ENCODE data around the gene LAMB3. TPM values are rescaled to one million over a fixed set of nuclear protein-coding genes. Genes with fewer than 3 reads are reported as not detected.

LAMB3 gene
- total and polyA plus RNA-seq, 2 donors (not counting 1 experiment from before 2014, with no cell fraction given): 0.33 to 0.37 TPM

- intact Hi-C loops (cut with micrococcal nuclease): no loop called here
These were observed 22.4 kb downstream of the LAMB3 start for GRCh38 chr1:209629621-209630382.

More at GRCh38 chr1:209629621-209630382, 22.4 kb downstream of the LAMB3 start:
- TF ChIP-seq EZH2 (IDR thresholded peaks at IDR 0.05; ENCODE audit: borderline replicate concordance, insufficient read depth, low read depth, low read length, poor library complexity, severe bottlenecking) (no peak), CTCF (IDR thresholded peaks at IDR 0.05) (no peak)
- Mint-ChIP-seq H3K4me1 (peaks cover 6% of the 10 kb centered on the region), H3K4me3 (no peak overlapping the region), H3K9me3 (ENCODE audit: insufficient read depth) (no peaks in the 10 kb centered on the region), H3K27me3 (peaks cover 9% of the 10 kb centered on the region), H3K27ac (no peak overlapping the region)
- Histone ChIP-seq H3K4me1 (ENCODE audit: control insufficient read depth in 2 of 2, insufficient read depth in 2 of 2, low read length in 2 of 2) (no peaks in the 10 kb centered on the region), H3K27me3 (replicated peaks in 1 of 4; ENCODE audit: control extremely low read depth in 1 of 4, control insufficient read depth in 3 of 4, insufficient read depth in 4 of 4, low read length in 3 of 4) (peaks cover 0 to 7% (median 2%) of the 10 kb centered on the region in 4 experiments), H2AFZ (ENCODE audit: insufficient read depth, low read depth, low read length, poor library complexity, severe bottlenecking) (no peak overlapping the region), H4K20me1 (ENCODE audit: control insufficient read depth, insufficient read depth, low read length, poor library complexity, severe bottlenecking) (no peaks in the 10 kb centered on the region), H3K4me3 (ENCODE audit: control extremely low read depth in 1 of 5, extremely low read depth in 1 of 5, insufficient read depth in 1 of 5, low read depth in 2 of 5, low read length in 4 of 5) (no peak overlapping the region), H3K36me3 (replicated peaks in 1 of 2; ENCODE audit: control extremely low read depth in 1 of 2, control insufficient read depth in 1 of 2, extremely low read depth in 1 of 2, insufficient read depth in 2 of 2, low read length in 1 of 2) (no peaks in the 10 kb centered on the region), H3K27ac (ENCODE audit: low read length in 2 of 2) (no peak overlapping the region), H3K4me2 (replicated peaks; ENCODE audit: low read depth, low read length, poor library complexity, severe bottlenecking) (no peak overlapping the region), H3K9ac (ENCODE audit: low read length) (no peak overlapping the region), H3K79me2 (ENCODE audit: control insufficient read depth, insufficient read depth, low read length) (no peaks in the 10 kb centered on the region), H3K9me3 (ENCODE audit: control extremely low read depth in 1 of 3, control insufficient read depth in 2 of 3, insufficient read depth in 1 of 3, low read length in 2 of 3) (no peaks in the 10 kb centered on the region)
- WGBS (ENCODE audit: insufficient coverage): 95% methylated on average over 11 of the region's 11 CpGs
- DNase-seq (no peak), ATAC-seq (ENCODE audit: low read depth) (no peak)
- ChIA-PET CTCF (interaction anchor here (0.7 to 2.4 kb wide), 5 partner anchors 8 to 64 kb away, joined by 3 to 10 read pairs (median 3); no protein-coding TSS in a partner anchor), POLR2A (no interaction called here)
